Suprapubic skin (tissue), 4 donors: ENCODE results near the gene VASN. TPM values are rescaled to one million over a fixed set of nuclear protein-coding genes. Genes with fewer than 3 reads are reported as not detected.

Experiments
- DNase-seq, 2 donors: peaks; one replicate each; pipeline ENCODE4 v3.0.0-alpha.2; 2019; ENCODE audit warnings: low spot score in 2 of 2
- H3K27ac ChIP-seq: fragments of 200-600 bp; sonication (generic); one replicate; pipeline ENCODE4 v1.5.1; 2019
- H3K27me3 ChIP-seq: fragments of 200-600 bp; sonication (generic); one replicate; pipeline ENCODE4 v1.5.1; 2019
- H3K36me3 ChIP-seq: fragments of 200-600 bp; sonication (generic); one replicate; pipeline ENCODE4 v1.5.1; 2019
- H3K4me1 ChIP-seq: fragments of 200-600 bp; sonication (generic); one replicate; pipeline ENCODE4 v1.5.1; 2019
- H3K4me3 ChIP-seq: fragments of 200-600 bp; sonication (generic); one replicate; pipeline ENCODE4 v1.5.1; 2019; ENCODE audit warnings: mild to moderate bottlenecking
- H3K9me3 ChIP-seq: fragments of 200-600 bp; sonication (generic); one replicate; pipeline ENCODE4 v1.5.1; 2019
- CTCF ChIP-seq, 2 donors: fragments of 200-600 bp in 1 of 2; fragments of 450-650 bp in 1 of 2; sonication (generic) in 1 of 2; IDR thresholded peaks; one replicate each; pipeline ENCODE4 v1.5.1; 2016 to 2019; ENCODE audit warnings: antibody characterized with exemption in 2 of 2, mild to moderate bottlenecking in 1 of 2, moderate library complexity in 1 of 2
- EP300 ChIP-seq: sonication (generic); formaldehyde crosslinking; IDR thresholded peaks from one replicate; pipeline ENCODE4 v1.6.1; 2017; ENCODE audit warnings: antibody characterized with exemption
- POLR2A ChIP-seq, 2 donors: fragments of 450-650 bp; IDR thresholded peaks; one replicate each; pipeline ENCODE4 v1.6.1; 2017; ENCODE audit warnings: antibody characterized with exemption in 2 of 2, mild to moderate bottlenecking in 2 of 2, moderate library complexity in 2 of 2
- POLR2AphosphoS5 ChIP-seq, 3 donors: sonication (generic); formaldehyde crosslinking; IDR thresholded peaks; one replicate each; pipeline ENCODE4 v1.6.1; 2017; ENCODE audit warnings: antibody characterized with exemption in 3 of 3
- WGBS: methylation state at CpG from one replicate; pipeline ENCODE4 v1.1.5; 2018; 5-methylcytosine and 5-hydroxymethylcytosine counted together
- total RNA-seq, 4 donors: library from RNA; depleted of rRNA; stranded (reverse); fragments of >200 nt; gene quantifications; one replicate each; pipeline ENCODE4 v1.1.0, GENCODE V29; 2016

Gene VASN
- total RNA-seq, 4 donors from 2014 or later = 10.8 to 23.3 (median 22.3) TPM

- TF ChIP-seq POLR2A (IDR thresholded peaks at IDR 0.05) (no peak), POLR2AphosphoS5 (IDR thresholded peaks at IDR 0.05) (no peak), CTCF (IDR thresholded peaks at IDR 0.05) (no peak), EP300 (no peak)
- DNase-seq = peak in 1 of 2 donors; percentile 80
- Histone ChIP-seq H3K4me1 (peaks cover 17% of the 10 kb centered on the region), H3K27ac (no peak overlapping the region), H3K9me3 (no peaks in the 10 kb centered on the region), H3K4me3 (no peak overlapping the region), H3K27me3 (no peaks in the 10 kb centered on the region), H3K36me3 (peaks cover 66% of the 10 kb centered on the region)
- 89% methylated on average over 17 of the region's 24 CpGs for WGBS
Measured at GRCh38 chr16:4404967-4405696, 33.5 kb downstream of the VASN start.

- H3K4me3 ChIP-seq = no peak overlapping the region
- TF ChIP-seq CTCF (IDR thresholded peaks at IDR 0.05) (no peak), POLR2A (IDR thresholded peaks at IDR 0.05) (no peak), POLR2AphosphoS5 (IDR thresholded peaks at IDR 0.05) (no peak), EP300 (no peak)
- WGBS = 93% methylated on average over 3 of the region's 22 CpGs
- DNase-seq = no peak
- no peaks in the 10 kb centered on the region for H3K9me3 ChIP-seq
- peaks cover 27% of the 10 kb centered on the region for H3K4me1 ChIP-seq
- no peak overlapping the region for H3K27ac ChIP-seq
- H3K27me3 ChIP-seq = no peaks in the 10 kb centered on the region
- H3K36me3 ChIP-seq = peaks cover 63% of the 10 kb centered on the region
Measured at GRCh38 chr16:4407543-4408322, 36.1 kb downstream of the VASN start.

- H3K9me3 ChIP-seq = no peaks in the 10 kb centered on the region
- H3K27me3 ChIP-seq = no peaks in the 10 kb centered on the region
- H3K4me1 ChIP-seq = peaks cover 27% of the 10 kb centered on the region
- WGBS = 85% methylated on average over 8 of the region's 10 CpGs
- TF ChIP-seq EP300 (no peak), POLR2AphosphoS5 (IDR thresholded peaks at IDR 0.05) (no peak), POLR2A (IDR thresholded peaks at IDR 0.05) (no peak), CTCF (IDR thresholded peaks at IDR 0.05) (no peak)
- H3K4me3 ChIP-seq = no peak overlapping the region
- peaks cover 61% of the 10 kb centered on the region for H3K36me3 ChIP-seq
- H3K27ac ChIP-seq = no peak overlapping the region
- no peak for DNase-seq
Measured at GRCh38 chr16:4408323-4408690, 36.7 kb downstream of the VASN start.

- Histone ChIP-seq H3K9me3 (no peaks in the 10 kb centered on the region), H3K4me1 (peaks cover 31% of the 10 kb centered on the region), H3K36me3 (peaks cover 51% of the 10 kb centered on the region), H3K27ac (no peak overlapping the region), H3K4me3 (no peak overlapping the region), H3K27me3 (no peaks in the 10 kb centered on the region)
- no peak for DNase-seq
- TF ChIP-seq EP300 = no peak
- TF ChIP-seq POLR2A (IDR thresholded peaks at IDR 0.05) = no peak
- no peak for TF ChIP-seq CTCF (IDR thresholded peaks at IDR 0.05)
- TF ChIP-seq POLR2AphosphoS5 (IDR thresholded peaks at IDR 0.05) = no peak
- WGBS = 66% methylated on average over 15 of the region's 19 CpGs
Measured at GRCh38 chr16:4409081-4409932, 37.7 kb downstream of the VASN start.
